B cell (primary cell): ENCODE results near the gene ACTMAP. TPM values are rescaled to one million over a fixed set of nuclear protein-coding genes. Genes with fewer than 3 reads are reported as not detected.

ENCODE experiments used
- ATAC-seq: fragments of 200-7000 bp; cut with Tn5 transposase; one replicate; pipeline ENCODE4 v1.10.0; 2021; ENCODE audit warnings: low read depth, mild to moderate bottlenecking, moderate number of reproducible peaks, moderate library complexity
- CTCF ChIA-PET: fragments of 350-600 bp; sonication (Branson Sonifier 250); formaldehyde crosslinking; loops from one replicate; lab custom pipeline; 2021; ENCODE audit warnings: antibody characterized with exemption, inconsistent platforms; lab: Charles Lee
- POLR2A ChIA-PET: fragments of 350-600 bp; sonication (Branson Sonifier 250); formaldehyde crosslinking; loops from one replicate; lab custom pipeline; 2021; ENCODE audit warnings: antibody characterized with exemption; lab: Charles Lee
- DNase-seq: peaks from one replicate; pipeline ENCODE4 v3.0.0; 2013
- H2AFZ ChIP-seq: 2 replicates; pipeline ENCODE4 v1.6.1; 2012; ENCODE audit warnings: mild to moderate bottlenecking, low read depth, low read length; ENCODE audit not compliant: insufficient read depth, poor library complexity, severe bottlenecking
- H3K27ac ChIP-seq, 2 donors: 1 replicate in 1 of 2; 2 replicates in 1 of 2; pipeline ENCODE4 v1.5.1; 2012 to 2013; ENCODE audit warnings: low read length in 2 of 2, mild to moderate bottlenecking in 2 of 2, moderate library complexity in 1 of 2
- H3K27me3 ChIP-seq, 4 experiments: fragments of 200-600 bp in 1 of 4; sonication (generic) in 1 of 4; replicated peaks in 1 of 4; 1 replicate in 2 of 4; 2 replicates in 2 of 4; pipeline versions ENCODE4 v1.6.1 to v1.7.0; 2013 to 2016; ENCODE audit warnings: low read length in 3 of 4, mild to moderate bottlenecking in 2 of 4, mixed read lengths in 1 of 4, moderate library complexity in 1 of 4; ENCODE audit not compliant: insufficient read depth in 4 of 4, control insufficient read depth in 3 of 4; ENCODE audit errors: control extremely low read depth in 1 of 4
- H3K36me3 ChIP-seq, 2 experiments: replicated peaks in 1 of 2; 1 replicate in 1 of 2; 2 replicates in 1 of 2; pipeline versions ENCODE4 v1.6.1 to v1.7.1; 2013; ENCODE audit warnings: low read length in 1 of 2; ENCODE audit not compliant: insufficient read depth in 2 of 2, control insufficient read depth in 1 of 2; ENCODE audit errors: control extremely low read depth in 1 of 2, extremely low read depth in 1 of 2
- H3K4me1 ChIP-seq, 2 donors: fragments of 200-600 bp in 1 of 2; sonication (generic) in 1 of 2; 1 replicate in 1 of 2; 2 replicates in 1 of 2; pipeline versions ENCODE4 v1.5.1 to v1.6.1; 2013 to 2017; ENCODE audit warnings: low read length in 2 of 2; ENCODE audit not compliant: control insufficient read depth in 2 of 2, insufficient read depth in 2 of 2
- H3K4me2 ChIP-seq: replicated peaks from 2 replicates; pipeline ENCODE3; 2012; ENCODE audit warnings: mild to moderate bottlenecking, low read depth, low read length; ENCODE audit not compliant: poor library complexity, severe bottlenecking
- H3K4me3 ChIP-seq, 5 experiments: fragments of 200-600 bp in 1 of 5; sonication (generic) in 1 of 5; 1 replicate in 3 of 5; 2 replicates in 2 of 5; pipeline versions ENCODE4 v1.5.1 to v1.7.0; 2011 to 2016; ENCODE audit warnings: low read length in 4 of 5, mild to moderate bottlenecking in 4 of 5, low read depth in 2 of 5, control low read depth in 1 of 5, moderate library complexity in 1 of 5; ENCODE audit not compliant: insufficient read depth in 1 of 5; ENCODE audit errors: control extremely low read depth in 1 of 5, extremely low read depth in 1 of 5
- H3K79me2 ChIP-seq: fragments of 200-600 bp; sonication (generic); one replicate; pipeline ENCODE4 v1.6.0; 2016; ENCODE audit warnings: low read length; ENCODE audit not compliant: control insufficient read depth, insufficient read depth
- H3K9ac ChIP-seq: fragments of 200-600 bp; sonication (generic); 2 replicates; pipeline ENCODE4 v1.6.1; 2017; ENCODE audit warnings: mild to moderate bottlenecking, low read length, moderate library complexity
- H3K9me3 ChIP-seq, 3 donors: one replicate each; pipeline versions ENCODE4 v1.6.1 to v1.7.1; 2013; ENCODE audit warnings: low read length in 2 of 3; ENCODE audit not compliant: control insufficient read depth in 2 of 3, insufficient read depth in 1 of 3; ENCODE audit errors: control extremely low read depth in 1 of 3
- H4K20me1 ChIP-seq: 2 replicates; pipeline ENCODE4 v1.6.0; 2012; ENCODE audit warnings: mild to moderate bottlenecking, low read length; ENCODE audit not compliant: insufficient read depth, control insufficient read depth, poor library complexity, severe bottlenecking
- H3K27ac Mint-ChIP-seq: one replicate; pipeline ENCODE4 v1.8.0; 2021; ENCODE audit warnings: mixed read lengths
- H3K27me3 Mint-ChIP-seq: one replicate; pipeline ENCODE4 v1.8.0; 2021; ENCODE audit warnings: mixed read lengths
- H3K4me1 Mint-ChIP-seq: one replicate; pipeline ENCODE4 v1.8.0; 2021; ENCODE audit warnings: mixed read lengths
- H3K4me3 Mint-ChIP-seq: one replicate; pipeline ENCODE4 v1.8.0; 2021; ENCODE audit warnings: mixed read lengths
- H3K9me3 Mint-ChIP-seq: one replicate; pipeline ENCODE4 v1.8.0; 2022; ENCODE audit warnings: mixed read lengths; ENCODE audit not compliant: insufficient read depth
- CTCF ChIP-seq: fragments of 200-600 bp; IDR thresholded peaks from one replicate; pipeline ENCODE4 v1.8.0; 2022; ENCODE audit warnings: antibody characterized with exemption, mild to moderate bottlenecking
- EZH2 ChIP-seq: IDR thresholded peaks from 2 replicates; pipeline ENCODE4 v1.6.1; 2012; ENCODE audit warnings: borderline replicate concordance, low read depth, mild to moderate bottlenecking, moderate library complexity, low read length; ENCODE audit not compliant: insufficient read depth, poor library complexity, severe bottlenecking
- WGBS: methylation state at CpG from one replicate; pipeline ENCODE4 v1.1.5; 2013; ENCODE audit warnings: missing lambda C conversion rate; ENCODE audit not compliant: insufficient coverage; 5-methylcytosine and 5-hydroxymethylcytosine counted together
- intact Hi-C: fragments of 100-400 bp; cut with micrococcal nuclease; formaldehyde crosslinking; loops from one replicate; pipeline ENCODE4 v1.10.0; 2022
- polyA minus RNA-seq: library from RNA; depleted of rRNA, polyadenylated mRNA; stranded (reverse); fragments of >200 nt; gene quantifications from 2 replicates; pipeline ENCODE4 v1.2.3, GENCODE V29; 2012
- polyA plus RNA-seq: library from polyadenylated mRNA; depleted of rRNA; stranded (reverse); fragments of >200 nt; gene quantifications from 2 replicates; pipeline ENCODE4 v1.2.3, GENCODE V29; 2012
- total RNA-seq, 2 donors: library from RNA; stranded (reverse); fragments of 120-200 nt in 1 of 2; gene quantifications; 1 replicate in 1 of 2; 2 replicates in 1 of 2; pipeline versions ENCODE4 v1.2.3 to v1.2.4, GENCODE V29; 2013 to 2022

ACTMAP gene
- total RNA-seq = 9.8 and 10.2 TPM in 2 replicates
- 1.0 TPM for total RNA-seq (2013)
- polyA plus RNA-seq = 7.7 and 11.4 TPM in 2 replicates
- 0.86 and 4.0 TPM in 2 replicates for polyA minus RNA-seq

- peaks cover 29 to 54% of the 10 kb centered on the region in 2 donors for H3K4me1 ChIP-seq
- peaks cover 4 to 9% of the 10 kb centered on the region in 2 experiments for H3K36me3 ChIP-seq
- H3K4me3 Mint-ChIP-seq = peak within 1 kb of the TSS; percentile 93
- H3K9ac ChIP-seq = peak within 1 kb of the TSS; percentile 96
- ChIA-PET CTCF (interaction anchor here (1.0 to 2.8 kb wide), 8 partner anchors 27 to 88 kb away, joined by 3 to 29 read pairs (median 9); partner anchors contain the start of genes COQ8B, EGLN2, ITPKC and RAB4B), POLR2A (interaction anchor here (0.6 to 4.7 kb wide), 11 partner anchors 27 to 592 kb away, joined by 3 to 99 read pairs (median 7); partner anchors contain the start of genes COQ8B, EGLN2, ITPKC and MIA)
- H3K4me3 ChIP-seq = peak within 1 kb of the TSS; percentile 86 to 98 (median 89)
- H3K4me1 Mint-ChIP-seq = peaks cover 41% of the 10 kb centered on the region
- H3K27ac Mint-ChIP-seq = peak within 1 kb of the TSS; percentile 95
- DNase-seq (peak; percentile 100), ATAC-seq (peak; percentile 88)
- TF ChIP-seq CTCF (no peak), EZH2 (no peak)
- H3K27me3 Mint-ChIP-seq = no peaks in the 10 kb centered on the region
- no peaks in the 10 kb centered on the region for H3K27me3 ChIP-seq
- no peaks in the 10 kb centered on the region for H3K9me3 ChIP-seq
- peak within 1 kb of the TSS; percentile 83 for H3K4me2 ChIP-seq
- no peaks in the 10 kb centered on the region for H3K9me3 Mint-ChIP-seq
- WGBS = under 1% methylated on average over 40 of the region's 43 CpGs
- intact Hi-C loops = loop anchor here (1.0 to 5.0 kb wide), 8 partner anchors 27 to 512 kb away; partner anchors contain the start of genes COQ8B, HNRNPUL1 and NUMBL
- peak within 1 kb of the TSS; percentile 89 for H2AFZ ChIP-seq
- H3K79me2 ChIP-seq = peaks cover 53% of the 10 kb centered on the region
- peak within 1 kb of the TSS; percentile 94 to 97 for H3K27ac ChIP-seq
- H4K20me1 ChIP-seq = peaks cover 18% of the 10 kb centered on the region
Measured at GRCh38 chr19:40750058-40750873, at the start of gene ACTMAP. ACTMAP (minus strand) TSS chr19:40750477; CDS start chr19:40749803, 674 bp downstream.
